Measurements from ENCODE around the gene LIN7C.

DNA sequence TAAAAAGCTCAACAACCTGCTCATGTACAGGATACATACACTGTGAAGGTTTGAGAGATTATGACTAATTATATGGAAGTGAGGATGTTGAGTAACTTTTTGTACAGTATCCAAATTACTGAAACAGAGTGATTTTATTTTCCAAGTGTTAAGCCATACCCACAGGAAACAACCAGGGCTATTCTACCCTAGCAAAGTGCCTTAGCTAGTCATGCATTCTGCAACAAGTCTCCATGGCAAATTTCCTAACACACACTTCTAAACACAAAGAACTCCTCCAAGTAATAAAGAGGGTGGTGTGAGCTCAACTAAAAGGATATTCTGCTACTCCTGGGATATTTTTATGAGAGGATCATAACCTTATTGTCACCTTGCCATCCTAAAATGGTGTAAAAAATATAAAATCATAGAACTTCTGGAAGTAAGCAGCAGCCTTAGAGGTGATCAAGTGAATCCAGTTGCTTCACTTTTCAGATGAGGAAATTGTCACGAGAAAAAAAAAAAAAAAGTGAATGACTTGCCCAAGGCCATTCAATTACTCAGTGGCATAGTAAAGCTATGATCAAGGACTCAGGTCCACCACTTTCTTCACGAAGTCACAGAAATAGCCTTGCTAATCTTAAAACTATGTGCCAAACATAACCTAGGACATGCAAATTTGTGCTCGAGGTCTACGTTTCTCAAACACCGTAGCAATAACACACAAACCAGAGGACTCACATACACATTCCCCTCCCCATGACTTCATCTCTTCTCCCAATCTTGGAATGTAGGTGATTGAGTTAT is 38.2 kb downstream of the LIN7C start:
- no peak for TF ChIP-seq EZH2 (IDR thresholded peaks at IDR 0.05)
- no peak for TF ChIP-seq POLR2AphosphoS5 (IDR thresholded peaks at IDR 0.05; ENCODE audit: borderline replicate concordance, low read depth, low read length)

Data from SK-N-MC (cell line).